SK-N-SH (cell line): ENCODE results near the gene SAA1.

Experiments used
- CTCF ChIP-seq: fragments of 200-600 bp; sonication (generic); IDR thresholded peaks from 2 replicates; pipeline ENCODE4 v1.6.1; 2017; ENCODE audit warnings: antibody characterized with exemption, mild to moderate bottlenecking, moderate library complexity
- EZH2phosphoT487 ChIP-seq: fragments of 200-600 bp; sonication (generic); IDR thresholded peaks from 2 replicates; pipeline ENCODE4 v1.6.1; 2017; ENCODE audit warnings: low read depth, mixed run types, mild to moderate bottlenecking, antibody characterized with exemption, moderate library complexity, borderline replicate concordance
- FOXM1 ChIP-seq: IDR thresholded peaks from 2 replicates; pipeline ENCODE4 v1.4.0; 2012; ENCODE audit warnings: low read depth, mild to moderate bottlenecking
- GABPA ChIP-seq: IDR thresholded peaks from 2 replicates; pipeline ENCODE4 v1.4.0; 2012; ENCODE audit warnings: low read depth, mild to moderate bottlenecking
- MXI1 ChIP-seq: IDR thresholded peaks from 2 replicates; pipeline ENCODE4 v1.6.1; 2012; ENCODE audit warnings: mild to moderate bottlenecking, low read depth, low read length, improper control_type of control experiment
- POLR2AphosphoS5 ChIP-seq: IDR thresholded peaks from 2 replicates; pipeline ENCODE4 v1.6.1; 2012; ENCODE audit warnings: low read depth, low read length
- RAD21 ChIP-seq: IDR thresholded peaks from 2 replicates; pipeline ENCODE4 v1.6.1; 2012; ENCODE audit warnings: mild to moderate bottlenecking, low read length
- SIN3A ChIP-seq: IDR thresholded peaks from 2 replicates; pipeline ENCODE4 v1.6.1; 2012; ENCODE audit warnings: low read depth, mild to moderate bottlenecking, low read length, moderate library complexity, borderline replicate concordance
- TAF1 ChIP-seq: IDR thresholded peaks from 2 replicates; pipeline ENCODE4 v1.6.1; 2012; ENCODE audit warnings: low read depth, mild to moderate bottlenecking, low read length, moderate library complexity, borderline replicate concordance
- USF1 ChIP-seq: IDR thresholded peaks from 2 replicates; pipeline ENCODE4 v1.4.0; 2012; ENCODE audit warnings: low read depth, borderline replicate concordance
- YY1 ChIP-seq: IDR thresholded peaks from 2 replicates; pipeline ENCODE4 v1.4.0; 2012; ENCODE audit warnings: low read depth, mild to moderate bottlenecking
- TF ChIP-seq, protein P1 (sequence below): IDR thresholded peaks from 2 replicates; pipeline ENCODE4 v1.6.1; 2012; ENCODE audit warnings: mild to moderate bottlenecking, low read depth, low read length, moderate library complexity

DNA sequence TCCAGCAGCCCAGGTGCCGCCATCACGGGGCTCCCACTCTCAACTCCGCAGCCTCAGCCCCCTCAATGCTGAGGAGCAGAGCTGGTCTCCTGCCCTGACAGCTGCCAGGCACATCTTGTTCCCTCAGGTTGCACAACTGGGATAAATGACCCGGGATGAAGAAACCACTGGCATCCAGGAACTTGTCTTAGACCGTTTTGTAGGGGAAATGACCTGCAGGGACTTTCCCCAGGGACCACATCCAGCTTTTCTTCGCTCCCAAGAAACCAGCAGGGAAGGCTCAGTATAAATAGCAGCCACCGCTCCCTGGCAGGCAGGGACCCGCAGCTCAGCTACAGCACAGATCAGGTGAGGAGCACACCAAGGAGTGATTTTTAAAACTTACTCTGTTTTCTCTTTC is at the start of gene SAA1:
- TF ChIP-seq CTCF, result no peak
- no peak for TF ChIP-seq YY1
- TF ChIP-seq SIN3A, result no peak
- TF ChIP-seq RAD21, result no peak
- TF ChIP-seq GABPA, result no peak
- no peak for TF ChIP-seq USF1
- no peak for TF ChIP-seq TAF1
- no peak for TF ChIP-seq FOXM1
- TF ChIP-seq POLR2AphosphoS5, result no peak
- no peak for TF ChIP-seq EZH2phosphoT487
- TF ChIP-seq, protein P1, sequence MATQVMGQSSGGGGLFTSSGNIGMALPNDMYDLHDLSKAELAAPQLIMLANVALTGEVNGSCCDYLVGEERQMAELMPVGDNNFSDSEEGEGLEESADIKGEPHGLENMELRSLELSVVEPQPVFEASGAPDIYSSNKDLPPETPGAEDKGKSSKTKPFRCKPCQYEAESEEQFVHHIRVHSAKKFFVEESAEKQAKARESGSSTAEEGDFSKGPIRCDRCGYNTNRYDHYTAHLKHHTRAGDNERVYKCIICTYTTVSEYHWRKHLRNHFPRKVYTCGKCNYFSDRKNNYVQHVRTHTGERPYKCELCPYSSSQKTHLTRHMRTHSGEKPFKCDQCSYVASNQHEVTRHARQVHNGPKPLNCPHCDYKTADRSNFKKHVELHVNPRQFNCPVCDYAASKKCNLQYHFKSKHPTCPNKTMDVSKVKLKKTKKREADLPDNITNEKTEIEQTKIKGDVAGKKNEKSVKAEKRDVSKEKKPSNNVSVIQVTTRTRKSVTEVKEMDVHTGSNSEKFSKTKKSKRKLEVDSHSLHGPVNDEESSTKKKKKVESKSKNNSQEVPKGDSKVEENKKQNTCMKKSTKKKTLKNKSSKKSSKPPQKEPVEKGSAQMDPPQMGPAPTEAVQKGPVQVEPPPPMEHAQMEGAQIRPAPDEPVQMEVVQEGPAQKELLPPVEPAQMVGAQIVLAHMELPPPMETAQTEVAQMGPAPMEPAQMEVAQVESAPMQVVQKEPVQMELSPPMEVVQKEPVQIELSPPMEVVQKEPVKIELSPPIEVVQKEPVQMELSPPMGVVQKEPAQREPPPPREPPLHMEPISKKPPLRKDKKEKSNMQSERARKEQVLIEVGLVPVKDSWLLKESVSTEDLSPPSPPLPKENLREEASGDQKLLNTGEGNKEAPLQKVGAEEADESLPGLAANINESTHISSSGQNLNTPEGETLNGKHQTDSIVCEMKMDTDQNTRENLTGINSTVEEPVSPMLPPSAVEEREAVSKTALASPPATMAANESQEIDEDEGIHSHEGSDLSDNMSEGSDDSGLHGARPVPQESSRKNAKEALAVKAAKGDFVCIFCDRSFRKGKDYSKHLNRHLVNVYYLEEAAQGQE, result no peak
- no peak for TF ChIP-seq MXI1
